Right atrium auricular region (tissue), 2 donors: ENCODE results near the gene APBA1. TPM values are rescaled to one million over a fixed set of nuclear protein-coding genes. Genes with fewer than 3 reads are reported as not detected.

Experiments used
- DNase-seq: peaks from one replicate; pipeline ENCODE4 v3.0.0-alpha.2; 2019; ENCODE audit warnings: low spot score
- H3K27ac ChIP-seq, 2 donors: fragments of 200-600 bp; sonication (generic); 1 replicate in 1 of 2; 2 replicates in 1 of 2; pipeline ENCODE4 v1.5.1; 2016 to 2019
- H3K27me3 ChIP-seq, 2 donors: fragments of 200-600 bp; sonication (generic); one replicate each; pipeline versions ENCODE4 v1.5.1 to v1.6.0; 2017 to 2019
- H3K36me3 ChIP-seq: fragments of 200-600 bp; sonication (generic); one replicate; pipeline ENCODE4 v1.5.1; 2016
- H3K4me1 ChIP-seq, 2 donors: fragments of 200-600 bp; sonication (generic); one replicate each; pipeline versions ENCODE4 v1.5.1 to v1.6.0; 2017 to 2019
- H3K4me3 ChIP-seq, 2 donors: fragments of 200-600 bp; sonication (generic); 1 replicate in 1 of 2; 2 replicates in 1 of 2; pipeline ENCODE4 v1.5.1; 2017 to 2019; ENCODE audit warnings: mild to moderate bottlenecking in 1 of 2, moderate library complexity in 1 of 2
- H3K9me3 ChIP-seq, 2 donors: fragments of 200-600 bp; sonication (generic); one replicate each; pipeline ENCODE4 v1.5.1; 2019
- total RNA-seq, 2 donors: library from RNA; depleted of rRNA; stranded (reverse); fragments of >200 nt; gene quantifications; one replicate each; pipeline ENCODE4 v1.1.0, GENCODE V29; 2016
- TF ChIP-seq, protein P1 (sequence below), 2 donors: fragments of 200-600 bp; sonication (generic); IDR thresholded peaks; one replicate each; pipeline ENCODE4 v1.5.1; 2019; ENCODE audit warnings: antibody characterized with exemption in 2 of 2

The APBA1 gene
- total RNA-seq, 2 donors from 2014 or later, result 5.6 to 12.1 TPM

GRCh38 chr9:69569738-69570451 lies 102.3 kb downstream of the APBA1 start:
- Histone ChIP-seq H3K27ac (no peak overlapping the region), H3K36me3 (no peaks in the 10 kb centered on the region), H3K9me3 (no peaks in the 10 kb centered on the region), H3K27me3 (no peaks in the 10 kb centered on the region), H3K4me3 (no peak overlapping the region), H3K4me1 (peaks cover 0 to 32% of the 10 kb centered on the region in 2 donors)
- no peak for DNase-seq
- TF ChIP-seq, protein P1, sequence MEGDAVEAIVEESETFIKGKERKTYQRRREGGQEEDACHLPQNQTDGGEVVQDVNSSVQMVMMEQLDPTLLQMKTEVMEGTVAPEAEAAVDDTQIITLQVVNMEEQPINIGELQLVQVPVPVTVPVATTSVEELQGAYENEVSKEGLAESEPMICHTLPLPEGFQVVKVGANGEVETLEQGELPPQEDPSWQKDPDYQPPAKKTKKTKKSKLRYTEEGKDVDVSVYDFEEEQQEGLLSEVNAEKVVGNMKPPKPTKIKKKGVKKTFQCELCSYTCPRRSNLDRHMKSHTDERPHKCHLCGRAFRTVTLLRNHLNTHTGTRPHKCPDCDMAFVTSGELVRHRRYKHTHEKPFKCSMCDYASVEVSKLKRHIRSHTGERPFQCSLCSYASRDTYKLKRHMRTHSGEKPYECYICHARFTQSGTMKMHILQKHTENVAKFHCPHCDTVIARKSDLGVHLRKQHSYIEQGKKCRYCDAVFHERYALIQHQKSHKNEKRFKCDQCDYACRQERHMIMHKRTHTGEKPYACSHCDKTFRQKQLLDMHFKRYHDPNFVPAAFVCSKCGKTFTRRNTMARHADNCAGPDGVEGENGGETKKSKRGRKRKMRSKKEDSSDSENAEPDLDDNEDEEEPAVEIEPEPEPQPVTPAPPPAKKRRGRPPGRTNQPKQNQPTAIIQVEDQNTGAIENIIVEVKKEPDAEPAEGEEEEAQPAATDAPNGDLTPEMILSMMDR (IDR thresholded peaks at IDR 0.05), result no peak

DNA sequence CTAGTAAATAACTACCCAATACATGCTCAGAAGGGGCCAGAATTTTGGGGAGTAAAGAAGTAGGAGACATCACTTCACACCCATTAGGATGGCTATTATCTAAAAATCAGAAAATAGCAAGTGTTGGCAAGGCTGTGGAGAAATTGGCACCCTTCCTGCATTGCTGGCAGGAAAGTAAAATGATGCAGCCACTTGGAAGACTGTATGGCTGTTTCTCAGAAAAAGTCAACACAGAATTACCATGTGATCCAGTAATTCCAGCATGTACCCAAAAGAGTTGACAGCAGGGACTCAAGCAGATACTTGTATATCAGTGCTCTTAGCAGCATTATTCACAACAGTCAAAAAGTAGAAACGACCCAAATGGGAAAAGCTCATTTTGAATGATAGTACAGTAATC lies 107.6 kb downstream of the APBA1 start:
- DNase-seq, result no peak
- Histone ChIP-seq H3K4me1 (peaks cover 0 to 21% of the 10 kb centered on the region in 2 donors), H3K27ac (peak overlapping the region in 1 of 2 donors; percentile 50), H3K27me3 (no peaks in the 10 kb centered on the region), H3K4me3 (no peak overlapping the region), H3K36me3 (no peaks in the 10 kb centered on the region), H3K9me3 (no peaks in the 10 kb centered on the region)
- TF ChIP-seq, protein P1 (IDR thresholded peaks at IDR 0.05), result no peak

- Histone ChIP-seq H3K27me3 (no peaks in the 10 kb centered on the region), H3K4me1 (peaks cover 0 to 21% of the 10 kb centered on the region in 2 donors), H3K4me3 (no peak overlapping the region), H3K36me3 (no peaks in the 10 kb centered on the region), H3K9me3 (no peaks in the 10 kb centered on the region), H3K27ac (no peak overlapping the region)
- TF ChIP-seq, protein P1 (IDR thresholded peaks at IDR 0.05), result no peak
- DNase-seq, result no peak
Measured at GRCh38 chr9:69559126-69559525, 113.0 kb downstream of the APBA1 start.

DNA sequence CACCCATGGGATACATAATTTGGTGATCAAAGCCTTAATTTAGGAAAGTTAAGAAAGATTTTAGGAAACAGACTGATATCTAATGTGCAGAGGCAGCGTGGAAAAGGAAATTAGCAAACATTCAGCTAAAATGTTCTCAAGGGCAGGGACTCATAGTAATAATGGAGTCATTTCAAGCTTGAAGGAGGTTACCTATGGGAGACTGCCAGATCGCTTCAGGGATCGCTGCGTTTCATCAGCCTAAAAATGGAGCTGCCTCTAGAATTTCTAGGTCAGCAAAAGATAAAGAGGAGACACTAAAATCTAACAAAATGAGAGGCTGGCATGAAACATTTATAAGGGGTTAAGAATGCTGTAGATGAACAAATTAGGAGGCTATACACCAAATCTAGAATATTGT lies 115.5 kb downstream of the APBA1 start:
- TF ChIP-seq, protein P1 (IDR thresholded peaks at IDR 0.05), result no peak
- DNase-seq, result no peak
- no peaks in the 10 kb centered on the region for H3K36me3 ChIP-seq

GRCh38 chr9:69555802-69556201 lies 116.4 kb downstream of the APBA1 start:
- no peaks in the 10 kb centered on the region for H3K9me3 ChIP-seq
- no peaks in the 10 kb centered on the region for H3K27me3 ChIP-seq
- H3K27ac ChIP-seq, result no peak overlapping the region
- DNase-seq, result no peak
- no peaks in the 10 kb centered on the region for H3K36me3 ChIP-seq
- H3K4me1 ChIP-seq, result peaks cover 0 to 21% of the 10 kb centered on the region in 2 donors
- no peak overlapping the region for H3K4me3 ChIP-seq
- TF ChIP-seq, protein P1 (IDR thresholded peaks at IDR 0.05), result no peak

More for the DNA sequence above, 115.5 kb downstream of the APBA1 start:
- no peaks in the 10 kb centered on the region for H3K9me3 ChIP-seq
- peaks cover 0 to 21% of the 10 kb centered on the region in 2 donors for H3K4me1 ChIP-seq
- H3K27me3 ChIP-seq, result no peaks in the 10 kb centered on the region
- H3K4me3 ChIP-seq, result no peak overlapping the region
- H3K27ac ChIP-seq, result no peak overlapping the region

GRCh38 chr9:69554945-69555344 lies 117.2 kb downstream of the APBA1 start:
- TF ChIP-seq, protein P1 (IDR thresholded peaks at IDR 0.05), result no peak
- no peaks in the 10 kb centered on the region for H3K36me3 ChIP-seq
- peaks cover 0 to 21% of the 10 kb centered on the region in 2 donors for H3K4me1 ChIP-seq
- H3K4me3 ChIP-seq, result no peak overlapping the region
- no peak overlapping the region for H3K27ac ChIP-seq
- H3K9me3 ChIP-seq, result no peaks in the 10 kb centered on the region
- no peaks in the 10 kb centered on the region for H3K27me3 ChIP-seq
- DNase-seq, result no peak
